ENCODE data around the gene CNTNAP1.

CNTNAP1 gene

GRCh38 chr17:42695500-42695899 lies 13.2 kb downstream of the CNTNAP1 start:
- no peak for DNase-seq (ENCODE audit: low read depth in 1 of 2, low spot score in 1 of 2)
- Histone ChIP-seq H3K27ac (replicated peaks) (no peak overlapping the region), H3K27me3 (ENCODE audit: insufficient read depth, poor library complexity, severe bottlenecking) (no peaks in the 10 kb centered on the region), H3K4me3 (replicated peaks; ENCODE audit: insufficient read depth, low read length) (no peak overlapping the region)
- no peak for TF ChIP-seq GABPA (IDR thresholded peaks at IDR 0.05; ENCODE audit: low read depth)
- no peak for TF ChIP-seq REST (IDR thresholded peaks at IDR 0.05; ENCODE audit: insufficient replicate concordance, low read depth)
- no peak for TF ChIP-seq POLR2AphosphoS5 (IDR thresholded peaks at IDR 0.05; ENCODE audit: low read depth)
- TF ChIP-seq CTCF (IDR thresholded peaks at IDR 0.05; ENCODE audit: insufficient read depth, low read length): no peak
- TF ChIP-seq SPI1 (IDR thresholded peaks at IDR 0.05; ENCODE audit: borderline replicate concordance, low read depth): no peak

- no peak overlapping the region for H3K27ac ChIP-seq (replicated peaks)
- no peak overlapping the region for H3K4me3 ChIP-seq (replicated peaks; ENCODE audit: insufficient read depth, low read length)
- TF ChIP-seq REST (IDR thresholded peaks at IDR 0.05; ENCODE audit: insufficient replicate concordance, low read depth): no peak
- no peak for TF ChIP-seq CTCF (IDR thresholded peaks at IDR 0.05; ENCODE audit: insufficient read depth, low read length)
- TF ChIP-seq SPI1 (IDR thresholded peaks at IDR 0.05; ENCODE audit: borderline replicate concordance, low read depth): no peak
- TF ChIP-seq POLR2AphosphoS5 (IDR thresholded peaks at IDR 0.05; ENCODE audit: low read depth): no peak
- no peak for TF ChIP-seq GABPA (IDR thresholded peaks at IDR 0.05; ENCODE audit: low read depth)
- no peaks in the 10 kb centered on the region for H3K27me3 ChIP-seq (ENCODE audit: insufficient read depth, poor library complexity, severe bottlenecking)
- DNase-seq (ENCODE audit: low read depth in 1 of 2, low spot score in 1 of 2): no peak
These were observed 14.9 kb downstream of the CNTNAP1 start for GRCh38 chr17:42697108-42697811.

- TF ChIP-seq POLR2AphosphoS5 (IDR thresholded peaks at IDR 0.05; ENCODE audit: low read depth): no peak
- no peak for TF ChIP-seq GABPA (IDR thresholded peaks at IDR 0.05; ENCODE audit: low read depth)
- no peak for TF ChIP-seq REST (IDR thresholded peaks at IDR 0.05; ENCODE audit: insufficient replicate concordance, low read depth)
- TF ChIP-seq CTCF (IDR thresholded peaks at IDR 0.05; ENCODE audit: insufficient read depth, low read length): no peak
- no peak for TF ChIP-seq SPI1 (IDR thresholded peaks at IDR 0.05; ENCODE audit: borderline replicate concordance, low read depth)
- H3K4me3 ChIP-seq (replicated peaks; ENCODE audit: insufficient read depth, low read length): no peak overlapping the region
- H3K27me3 ChIP-seq (ENCODE audit: insufficient read depth, poor library complexity, severe bottlenecking): no peaks in the 10 kb centered on the region
- no peak overlapping the region for H3K27ac ChIP-seq (replicated peaks)
- no peak for DNase-seq (ENCODE audit: low read depth in 1 of 2, low spot score in 1 of 2)
These were observed 16.5 kb downstream of the CNTNAP1 start for GRCh38 chr17:42698736-42699414.
